NCI-H526 treated with DMSO at 0.1 percent for 48 hours (cell line): ENCODE data around the gene MIPOL1.
"Not testable (repeated sequence)": the region's sequence is repeated elsewhere in the genome, so short reads cannot be mapped to it uniquely, and the experiment has no call there.

Experiments used
- DNase-seq: peaks from one replicate; lab custom pipeline; 2025; lab: John Stamatoyannopoulos, UW

Gene MIPOL1

GRCh38 chr14:37546621-37547447, 349.1 kb downstream of the MIPOL1 start:
- no peak for DNase-seq

- no peak for DNase-seq
Observed at GRCh38 chr14:37550511-37550910, 352.8 kb downstream of the MIPOL1 start.

GRCh38 chr14:37551119-37551518, 353.4 kb downstream of the MIPOL1 start:
- no peak for DNase-seq

GRCh38 chr14:37553935-37554550, 356.3 kb downstream of the MIPOL1 start:
- DNase-seq: no peak

GRCh38 chr14:37555596-37555995, 357.9 kb downstream of the MIPOL1 start:
- not testable (repeated sequence) for DNase-seq

- DNase-seq: no peak
Observed at GRCh38 chr14:37558740-37559139, 361.0 kb downstream of the MIPOL1 start.

DNA sequence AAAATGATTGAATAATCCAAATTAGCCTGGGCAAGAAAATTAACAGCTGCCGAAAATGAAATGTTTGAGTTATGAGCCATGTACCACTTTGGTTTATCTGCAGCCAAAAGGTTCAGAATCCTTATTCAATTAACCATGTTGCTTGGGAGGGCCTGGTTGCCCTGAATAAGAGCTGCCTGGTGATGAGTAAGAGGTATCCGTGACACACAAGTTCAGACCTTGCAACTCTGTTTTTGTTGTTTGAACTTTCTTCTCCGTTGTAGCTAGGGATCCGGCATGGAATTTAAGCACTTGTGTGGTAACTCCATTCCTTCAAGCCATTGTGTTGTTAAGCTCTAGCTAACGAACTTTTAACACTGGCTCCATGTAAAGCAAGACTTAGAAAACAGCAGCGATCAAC, 361.6 kb downstream of the MIPOL1 start:
- no peak for DNase-seq

GRCh38 chr14:37563189-37563588, 365.5 kb downstream of the MIPOL1 start:
- DNase-seq: no peak

- DNase-seq: no peak
Observed at GRCh38 chr14:37565550-37565949, 367.8 kb downstream of the MIPOL1 start.

DNA sequence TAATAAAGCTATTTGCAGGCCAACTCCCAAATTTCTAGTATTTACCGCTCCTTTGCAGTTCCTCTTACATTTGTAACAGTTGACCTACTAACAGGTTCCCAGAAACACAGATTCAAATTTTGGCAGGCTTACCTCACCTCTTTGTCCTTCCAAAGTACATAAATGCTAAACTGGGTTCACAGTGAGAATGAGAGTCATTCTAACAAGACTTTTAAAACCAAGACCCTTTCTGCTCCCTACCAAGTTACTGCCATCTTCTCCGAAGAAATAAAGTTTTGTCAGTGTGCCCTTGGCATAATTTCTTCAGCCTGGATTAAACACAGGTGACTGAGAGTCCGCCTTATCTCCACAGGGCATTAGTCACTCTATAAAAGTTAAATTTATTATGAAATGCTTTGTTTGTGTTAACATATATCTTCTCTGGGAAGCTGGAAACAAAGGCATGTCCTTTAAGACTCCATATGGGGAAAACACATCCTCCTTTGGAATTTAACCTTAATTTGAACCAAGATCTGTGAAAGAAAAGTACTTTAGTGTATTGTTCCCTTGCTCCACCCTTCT, 369.2 kb downstream of the MIPOL1 start:
- DNase-seq: no peak

GRCh38 chr14:37569729-37570128, 372.0 kb downstream of the MIPOL1 start:
- no peak for DNase-seq

GRCh38 chr14:37571391-37571790, 373.7 kb downstream of the MIPOL1 start:
- no peak for DNase-seq

DNA sequence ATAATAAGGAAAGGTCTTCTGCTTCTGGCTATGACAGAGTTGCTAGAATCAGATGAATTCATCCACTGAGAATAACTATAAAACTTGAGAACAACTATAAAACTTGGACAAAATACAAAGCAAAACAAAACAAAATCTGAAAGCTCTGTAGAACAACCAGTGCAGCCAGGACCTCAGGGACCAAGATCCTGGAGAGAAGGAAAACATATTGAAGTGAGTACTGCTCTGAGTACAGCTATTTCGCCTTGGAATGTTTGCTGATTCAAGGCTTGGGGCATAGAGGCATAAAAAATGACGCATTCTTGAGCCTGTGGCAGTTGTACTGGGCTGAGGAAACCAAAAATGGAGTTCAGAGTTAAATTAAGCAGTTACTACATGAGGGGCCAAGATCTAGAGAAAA, 375.6 kb downstream of the MIPOL1 start:
- DNase-seq: no peak

DNA sequence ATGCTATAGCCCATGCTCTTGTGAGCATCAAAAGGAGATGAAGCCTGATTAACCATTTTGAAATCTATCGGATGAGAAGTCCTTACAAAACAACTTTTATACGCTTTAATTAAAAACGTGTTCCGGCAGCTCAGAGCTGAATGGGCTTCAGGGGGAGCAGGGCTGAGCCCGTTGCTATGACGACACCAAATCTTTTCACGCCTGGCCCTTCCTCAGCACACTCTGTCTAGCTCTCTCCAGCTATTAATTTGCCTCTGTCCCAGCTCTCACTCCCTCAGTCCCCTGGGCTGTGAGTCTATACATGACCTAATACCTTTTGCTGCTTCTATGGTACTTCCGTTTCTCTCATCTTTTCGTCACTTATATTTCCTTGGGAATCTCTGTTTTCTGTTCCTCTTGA, 381.5 kb downstream of the MIPOL1 start:
- DNase-seq: no peak

GRCh38 chr14:37580146-37580545, 382.4 kb downstream of the MIPOL1 start:
- no peak for DNase-seq

GRCh38 chr14:37583358-37584210, 385.8 kb downstream of the MIPOL1 start:
- DNase-seq: peak; percentile 23

DNA sequence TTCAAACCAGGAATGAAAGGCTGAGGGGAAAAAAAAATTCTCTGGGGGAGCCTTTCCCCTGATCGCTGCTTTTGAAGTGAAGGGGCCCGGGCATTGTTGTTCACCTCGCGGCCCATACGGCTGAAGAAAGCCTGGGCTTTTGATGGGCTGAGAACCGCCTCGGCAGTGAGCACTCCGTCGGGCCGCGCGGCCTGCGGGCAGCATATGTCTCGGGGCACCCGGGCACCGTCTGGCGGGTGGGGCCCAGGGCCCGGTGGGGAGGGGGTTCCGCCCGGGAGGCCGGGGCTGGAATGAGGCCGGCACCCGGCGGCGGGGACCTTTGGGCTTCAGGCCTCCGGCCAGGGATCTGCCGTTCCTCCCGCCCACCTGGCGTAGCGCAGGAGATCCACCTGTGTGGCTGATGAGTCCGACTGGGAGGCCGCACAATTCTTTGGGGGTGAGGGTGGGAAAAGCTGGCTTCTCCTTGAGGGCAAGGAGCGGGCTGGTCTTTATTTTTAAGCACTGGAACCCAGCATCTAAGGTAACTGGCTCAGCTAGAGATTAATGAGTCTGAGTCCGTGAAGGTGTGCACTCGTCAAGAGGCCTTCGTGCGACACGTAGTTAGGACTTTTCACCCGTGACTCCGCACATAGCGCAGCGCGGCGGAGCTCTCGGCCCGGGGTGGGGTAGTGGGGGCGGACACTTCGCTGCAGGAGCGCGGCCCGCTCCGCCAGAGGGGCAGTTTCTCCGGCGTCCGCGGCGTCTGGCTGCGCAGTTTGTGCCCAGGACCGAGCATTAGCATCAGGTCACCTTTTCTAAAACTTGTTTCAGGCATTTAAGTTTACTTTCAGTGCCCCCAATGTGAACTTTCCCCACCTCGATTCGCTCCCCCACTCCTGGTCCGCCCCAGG, 386.7 kb downstream of the MIPOL1 start:
- DNase-seq: no peak

GRCh38 chr14:37585101-37585511, 387.4 kb downstream of the MIPOL1 start:
- DNase-seq: no peak

GRCh38 chr14:37585971-37586796, 388.4 kb downstream of the MIPOL1 start:
- DNase-seq: no peak

DNA sequence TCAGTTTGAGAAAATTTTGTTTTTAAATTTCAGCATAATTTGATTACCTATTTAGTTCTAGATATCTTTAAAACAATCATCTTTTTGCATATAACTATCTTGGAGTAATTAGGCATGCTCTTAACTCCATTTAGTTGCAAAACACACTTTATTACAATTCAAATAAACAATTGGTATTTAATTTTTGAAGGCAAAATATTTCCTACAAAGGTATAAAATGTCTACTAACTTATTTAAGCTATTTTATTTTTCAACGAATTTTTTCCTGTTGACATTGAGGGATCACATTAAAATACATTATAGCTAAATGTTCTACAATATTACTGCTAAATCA, 389.0 kb downstream of the MIPOL1 start:
- DNase-seq: no peak
